ENCODE data around the gene LMNTD1.
A peak's percentile ranks its signal among the peaks of the same experiment; 100 is the strongest.

LMNTD1 gene

DNA sequence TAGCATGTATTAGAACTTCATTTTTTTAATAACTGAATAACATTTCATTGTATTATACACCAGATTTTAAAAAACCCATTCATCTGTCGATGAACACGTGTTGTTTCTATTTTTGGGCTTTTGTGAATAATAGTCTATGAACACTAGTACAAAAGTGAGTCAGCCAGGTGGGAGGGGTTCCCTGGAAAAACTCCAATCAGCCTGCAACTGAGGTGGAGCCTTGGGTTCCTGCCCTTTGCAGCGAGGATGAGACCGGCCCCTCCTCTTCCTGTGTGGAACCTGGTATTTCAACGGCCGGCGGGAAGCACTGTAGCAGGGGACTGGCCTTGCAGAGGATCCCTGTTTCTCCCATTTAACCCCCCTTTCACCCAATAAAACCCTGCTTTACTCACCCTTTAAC lies 56.1 kb downstream of the LMNTD1 start (continued):
- TF ChIP-seq, protein P1, sequence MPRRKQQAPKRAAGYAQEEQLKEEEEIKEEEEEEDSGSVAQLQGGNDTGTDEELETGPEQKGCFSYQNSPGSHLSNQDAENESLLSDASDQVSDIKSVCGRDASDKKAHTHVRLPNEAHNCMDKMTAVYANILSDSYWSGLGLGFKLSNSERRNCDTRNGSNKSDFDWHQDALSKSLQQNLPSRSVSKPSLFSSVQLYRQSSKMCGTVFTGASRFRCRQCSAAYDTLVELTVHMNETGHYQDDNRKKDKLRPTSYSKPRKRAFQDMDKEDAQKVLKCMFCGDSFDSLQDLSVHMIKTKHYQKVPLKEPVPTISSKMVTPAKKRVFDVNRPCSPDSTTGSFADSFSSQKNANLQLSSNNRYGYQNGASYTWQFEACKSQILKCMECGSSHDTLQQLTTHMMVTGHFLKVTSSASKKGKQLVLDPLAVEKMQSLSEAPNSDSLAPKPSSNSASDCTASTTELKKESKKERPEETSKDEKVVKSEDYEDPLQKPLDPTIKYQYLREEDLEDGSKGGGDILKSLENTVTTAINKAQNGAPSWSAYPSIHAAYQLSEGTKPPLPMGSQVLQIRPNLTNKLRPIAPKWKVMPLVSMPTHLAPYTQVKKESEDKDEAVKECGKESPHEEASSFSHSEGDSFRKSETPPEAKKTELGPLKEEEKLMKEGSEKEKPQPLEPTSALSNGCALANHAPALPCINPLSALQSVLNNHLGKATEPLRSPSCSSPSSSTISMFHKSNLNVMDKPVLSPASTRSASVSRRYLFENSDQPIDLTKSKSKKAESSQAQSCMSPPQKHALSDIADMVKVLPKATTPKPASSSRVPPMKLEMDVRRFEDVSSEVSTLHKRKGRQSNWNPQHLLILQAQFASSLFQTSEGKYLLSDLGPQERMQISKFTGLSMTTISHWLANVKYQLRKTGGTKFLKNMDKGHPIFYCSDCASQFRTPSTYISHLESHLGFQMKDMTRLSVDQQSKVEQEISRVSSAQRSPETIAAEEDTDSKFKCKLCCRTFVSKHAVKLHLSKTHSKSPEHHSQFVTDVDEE (CRISPR knock-in tag; IDR thresholded peaks at IDR 0.05), result no peak
- TF ChIP-seq, protein P2, sequence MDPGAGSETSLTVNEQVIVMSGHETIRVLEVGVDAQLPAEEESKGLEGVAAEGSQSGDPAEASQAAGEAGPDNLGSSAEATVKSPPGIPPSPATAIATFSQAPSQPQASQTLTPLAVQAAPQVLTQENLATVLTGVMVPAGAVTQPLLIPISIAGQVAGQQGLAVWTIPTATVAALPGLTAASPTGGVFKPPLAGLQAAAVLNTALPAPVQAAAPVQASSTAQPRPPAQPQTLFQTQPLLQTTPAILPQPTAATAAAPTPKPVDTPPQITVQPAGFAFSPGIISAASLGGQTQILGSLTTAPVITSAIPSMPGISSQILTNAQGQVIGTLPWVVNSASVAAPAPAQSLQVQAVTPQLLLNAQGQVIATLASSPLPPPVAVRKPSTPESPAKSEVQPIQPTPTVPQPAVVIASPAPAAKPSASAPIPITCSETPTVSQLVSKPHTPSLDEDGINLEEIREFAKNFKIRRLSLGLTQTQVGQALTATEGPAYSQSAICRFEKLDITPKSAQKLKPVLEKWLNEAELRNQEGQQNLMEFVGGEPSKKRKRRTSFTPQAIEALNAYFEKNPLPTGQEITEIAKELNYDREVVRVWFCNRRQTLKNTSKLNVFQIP (CRISPR knock-in tag; IDR thresholded peaks at IDR 0.05; ENCODE audit: borderline replicate concordance, low read depth), result no peak
- TF ChIP-seq ZFP3 (CRISPR knock-in tag; IDR thresholded peaks at IDR 0.05), result no peak

DNA sequence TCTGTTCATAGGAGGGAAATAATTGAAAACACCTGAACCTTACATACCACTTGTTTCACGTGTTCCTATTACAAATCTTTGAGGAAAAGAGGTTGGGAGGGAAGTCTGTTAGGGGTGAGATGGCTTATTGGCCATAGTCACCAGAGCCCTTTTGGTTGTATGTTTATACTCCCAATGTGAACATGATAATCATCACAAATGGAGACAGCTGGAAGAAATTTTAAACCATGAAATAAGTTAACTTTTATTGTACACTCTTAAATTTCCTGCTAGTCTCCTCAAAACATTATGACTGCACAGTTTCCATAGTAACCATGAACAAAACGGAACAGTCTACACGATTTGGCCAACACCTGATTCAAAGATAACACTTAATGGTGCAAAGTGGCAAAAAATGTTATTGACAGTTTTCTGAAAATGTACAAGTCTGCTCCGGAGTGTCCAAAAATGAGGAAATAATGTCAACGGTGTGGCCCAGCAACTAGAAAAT lies 56.9 kb downstream of the LMNTD1 start:
- TF ChIP-seq CSDC2 (CRISPR knock-in tag; IDR thresholded peaks at IDR 0.05) (no peak), ZNF565 (CRISPR knock-in tag; conservative IDR thresholded peaks at IDR 0.05; ENCODE audit: low read depth) (no peak), ZC3H10 (CRISPR knock-in tag; IDR thresholded peaks at IDR 0.05) (no peak), TCF4 (CRISPR knock-in tag; IDR thresholded peaks at IDR 0.05; ENCODE audit: borderline replicate concordance) (no peak), PPARA (CRISPR knock-in tag; IDR thresholded peaks at IDR 0.05; ENCODE audit: borderline replicate concordance) (no peak)
- ATAC-seq, result peak; percentile 73

DNA sequence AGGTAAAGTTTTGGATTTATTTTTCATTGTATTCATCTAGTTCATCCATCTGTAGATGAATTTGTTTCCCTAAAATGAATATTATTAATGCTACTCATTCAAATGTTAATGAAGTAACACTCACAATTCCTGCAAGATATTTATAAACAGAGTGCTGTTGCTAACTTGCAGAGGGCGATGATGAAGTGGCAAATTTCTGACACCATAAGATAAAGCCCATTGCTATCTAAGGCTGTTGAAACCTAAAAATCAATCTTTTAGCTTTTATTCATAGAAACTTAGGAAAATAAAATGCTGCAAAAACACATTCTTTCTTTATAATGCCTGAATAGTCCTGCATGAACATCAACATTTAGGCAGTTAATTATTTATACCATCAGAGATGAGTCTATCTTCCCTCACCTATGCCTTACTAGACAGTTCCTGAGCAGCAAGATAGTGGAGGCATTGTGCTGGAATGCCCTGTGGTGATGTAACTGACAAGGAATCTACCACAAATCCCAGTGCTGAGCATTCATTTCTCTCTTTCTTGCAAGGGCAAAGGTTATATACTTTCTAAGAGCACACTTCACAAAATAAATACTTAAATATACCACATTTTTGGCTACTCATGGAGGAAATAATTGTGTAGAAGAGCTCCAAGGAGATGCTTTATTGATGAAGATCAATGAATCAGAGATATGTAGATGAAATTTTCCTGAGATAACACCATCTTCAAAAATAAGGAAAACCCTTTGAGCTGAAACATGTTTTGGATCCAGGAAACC lies 57.6 kb downstream of the LMNTD1 start:
- peak; percentile 99 for ATAC-seq
- no peak for TF ChIP-seq TOX (CRISPR knock-in tag; IDR thresholded peaks at IDR 0.05; ENCODE audit: borderline replicate concordance)
- 0 out of 2 replicates have a peak, but pooled peaks have one; percentile 24 for TF ChIP-seq CSDC2 (CRISPR knock-in tag; IDR thresholded peaks at IDR 0.05)
- 0 out of 2 replicates have a peak, but pooled peaks have one; percentile 34 for TF ChIP-seq ISL1 (CRISPR knock-in tag; IDR thresholded peaks at IDR 0.05)
- TF ChIP-seq, protein P3, sequence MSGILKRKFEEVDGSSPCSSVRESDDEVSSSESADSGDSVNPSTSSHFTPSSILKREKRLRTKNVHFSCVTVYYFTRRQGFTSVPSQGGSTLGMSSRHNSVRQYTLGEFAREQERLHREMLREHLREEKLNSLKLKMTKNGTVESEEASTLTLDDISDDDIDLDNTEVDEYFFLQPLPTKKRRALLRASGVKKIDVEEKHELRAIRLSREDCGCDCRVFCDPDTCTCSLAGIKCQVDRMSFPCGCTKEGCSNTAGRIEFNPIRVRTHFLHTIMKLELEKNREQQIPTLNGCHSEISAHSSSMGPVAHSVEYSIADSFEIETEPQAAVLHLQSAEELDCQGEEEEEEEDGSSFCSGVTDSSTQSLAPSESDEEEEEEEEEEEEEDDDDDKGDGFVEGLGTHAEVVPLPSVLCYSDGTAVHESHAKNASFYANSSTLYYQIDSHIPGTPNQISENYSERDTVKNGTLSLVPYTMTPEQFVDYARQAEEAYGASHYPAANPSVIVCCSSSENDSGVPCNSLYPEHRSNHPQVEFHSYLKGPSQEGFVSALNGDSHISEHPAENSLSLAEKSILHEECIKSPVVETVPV (CRISPR knock-in tag; IDR thresholded peaks at IDR 0.05), result no peak
- TF ChIP-seq, protein P4, sequence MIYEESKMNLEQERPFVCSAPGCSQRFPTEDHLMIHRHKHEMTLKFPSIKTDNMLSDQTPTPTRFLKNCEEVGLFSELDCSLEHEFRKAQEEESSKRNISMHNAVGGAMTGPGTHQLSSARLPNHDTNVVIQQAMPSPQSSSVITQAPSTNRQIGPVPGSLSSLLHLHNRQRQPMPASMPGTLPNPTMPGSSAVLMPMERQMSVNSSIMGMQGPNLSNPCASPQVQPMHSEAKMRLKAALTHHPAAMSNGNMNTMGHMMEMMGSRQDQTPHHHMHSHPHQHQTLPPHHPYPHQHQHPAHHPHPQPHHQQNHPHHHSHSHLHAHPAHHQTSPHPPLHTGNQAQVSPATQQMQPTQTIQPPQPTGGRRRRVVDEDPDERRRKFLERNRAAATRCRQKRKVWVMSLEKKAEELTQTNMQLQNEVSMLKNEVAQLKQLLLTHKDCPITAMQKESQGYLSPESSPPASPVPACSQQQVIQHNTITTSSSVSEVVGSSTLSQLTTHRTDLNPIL (CRISPR knock-in tag; IDR thresholded peaks at IDR 0.05; ENCODE audit: low read depth), result 0 out of 2 replicates have a peak, but pooled peaks have one; percentile 60
- TF ChIP-seq, protein P5, sequence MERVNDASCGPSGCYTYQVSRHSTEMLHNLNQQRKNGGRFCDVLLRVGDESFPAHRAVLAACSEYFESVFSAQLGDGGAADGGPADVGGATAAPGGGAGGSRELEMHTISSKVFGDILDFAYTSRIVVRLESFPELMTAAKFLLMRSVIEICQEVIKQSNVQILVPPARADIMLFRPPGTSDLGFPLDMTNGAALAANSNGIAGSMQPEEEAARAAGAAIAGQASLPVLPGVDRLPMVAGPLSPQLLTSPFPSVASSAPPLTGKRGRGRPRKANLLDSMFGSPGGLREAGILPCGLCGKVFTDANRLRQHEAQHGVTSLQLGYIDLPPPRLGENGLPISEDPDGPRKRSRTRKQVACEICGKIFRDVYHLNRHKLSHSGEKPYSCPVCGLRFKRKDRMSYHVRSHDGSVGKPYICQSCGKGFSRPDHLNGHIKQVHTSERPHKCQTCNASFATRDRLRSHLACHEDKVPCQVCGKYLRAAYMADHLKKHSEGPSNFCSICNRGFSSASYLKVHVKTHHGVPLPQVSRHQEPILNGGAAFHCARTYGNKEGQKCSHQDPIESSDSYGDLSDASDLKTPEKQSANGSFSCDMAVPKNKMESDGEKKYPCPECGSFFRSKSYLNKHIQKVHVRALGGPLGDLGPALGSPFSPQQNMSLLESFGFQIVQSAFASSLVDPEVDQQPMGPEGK (CRISPR knock-in tag; IDR thresholded peaks at IDR 0.05; ENCODE audit: borderline replicate concordance), result no peak

DNA sequence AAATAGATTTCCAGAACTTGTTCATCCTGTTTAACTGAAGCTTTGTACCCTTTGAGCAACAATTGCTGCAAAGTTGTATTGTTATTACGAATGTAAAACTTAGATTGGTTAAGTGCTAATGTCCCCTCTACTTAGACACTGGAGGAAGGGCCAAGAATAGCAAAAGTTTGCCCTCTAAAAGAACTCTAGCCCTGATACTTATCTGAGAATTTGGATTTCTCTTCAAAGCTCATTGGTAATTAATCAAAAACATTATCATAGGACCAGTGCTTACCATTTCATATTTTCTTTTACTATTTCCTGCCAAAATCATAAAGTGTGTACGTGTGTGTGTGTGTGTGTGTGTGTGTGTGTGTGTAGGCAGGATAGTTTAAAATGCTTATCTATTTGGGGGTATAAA lies 58.2 kb downstream of the LMNTD1 start:
- ATAC-seq, result no peak
- TF ChIP-seq ZFP30 (CRISPR knock-in tag; IDR thresholded peaks at IDR 0.05), result no peak
- TF ChIP-seq ISL1 (CRISPR knock-in tag; IDR thresholded peaks at IDR 0.05), result peak; percentile 68
- TF ChIP-seq, protein P4 (CRISPR knock-in tag; IDR thresholded peaks at IDR 0.05; ENCODE audit: low read depth), result 0 out of 2 replicates have a peak, but pooled peaks have one; percentile 18
